Ramos (cell line): ENCODE results near the gene NRAP.

ENCODE experiments used
- in situ Hi-C: fragments of 300-500 bp; cut with MboI; formaldehyde crosslinking; loops from one replicate; pipeline ENCODE4 v1.14.3; 2022; ENCODE audit warnings: low sequenced_read_pairs; ENCODE audit not compliant: unreplicated experiment

Gene NRAP

DNA sequence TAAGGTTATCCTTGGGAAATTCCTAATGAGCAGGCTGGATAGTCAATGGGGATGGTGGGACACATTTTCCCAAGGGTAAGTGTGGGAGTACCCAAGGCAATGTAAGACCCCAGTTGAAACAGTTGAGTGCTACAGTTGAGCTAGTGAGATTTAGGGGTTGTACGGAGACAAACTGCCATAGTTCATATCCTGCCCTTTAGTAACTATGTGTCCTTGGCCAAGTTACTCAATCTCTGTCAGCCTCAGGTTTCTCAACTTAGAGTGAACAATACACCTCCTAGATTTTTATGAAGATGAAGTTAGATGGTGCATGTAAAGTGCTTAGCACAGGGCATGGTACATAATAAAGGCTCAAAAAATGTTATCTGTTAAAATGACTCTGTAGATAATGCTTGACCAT lies 90.5 kb downstream of the NRAP start:
- in situ Hi-C loops = no loop called here

DNA sequence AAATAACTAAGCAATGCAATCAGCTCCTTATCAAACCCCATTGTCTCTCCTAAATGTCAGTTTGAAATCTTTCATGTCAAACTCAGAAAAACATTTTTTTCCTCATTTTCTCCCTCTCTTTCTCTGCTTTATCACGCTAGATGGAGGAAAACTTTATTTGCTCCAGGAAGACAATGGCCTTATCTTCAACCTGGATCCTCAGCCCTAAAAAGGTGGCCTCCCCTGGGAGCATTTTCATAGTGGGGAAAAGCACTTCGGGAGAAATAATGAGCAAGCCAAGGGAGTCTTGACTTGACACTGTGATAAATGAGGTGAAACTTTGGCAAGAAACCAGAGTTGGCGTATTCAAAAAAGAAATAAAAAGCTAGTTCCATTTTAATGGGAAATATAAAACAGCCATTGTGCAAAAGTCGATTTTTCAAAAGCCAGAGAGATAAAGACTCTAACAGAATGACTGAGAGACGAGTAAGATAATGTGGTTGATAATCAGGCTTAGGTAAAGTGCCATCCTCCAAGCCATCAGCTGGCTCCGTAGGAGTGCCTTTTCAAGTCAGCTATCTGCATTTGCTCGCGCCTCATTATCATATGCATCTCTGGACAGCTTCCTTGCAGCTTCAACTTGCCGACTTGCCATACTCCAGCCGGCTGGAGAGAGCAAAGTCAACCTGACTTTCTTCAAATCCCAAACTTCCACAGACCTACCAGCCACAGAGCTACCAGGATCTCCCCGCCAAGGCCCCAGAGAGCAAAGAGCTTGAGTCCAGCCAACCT lies 91.1 kb downstream of the NRAP start:
- in situ Hi-C loops = no loop called here

DNA sequence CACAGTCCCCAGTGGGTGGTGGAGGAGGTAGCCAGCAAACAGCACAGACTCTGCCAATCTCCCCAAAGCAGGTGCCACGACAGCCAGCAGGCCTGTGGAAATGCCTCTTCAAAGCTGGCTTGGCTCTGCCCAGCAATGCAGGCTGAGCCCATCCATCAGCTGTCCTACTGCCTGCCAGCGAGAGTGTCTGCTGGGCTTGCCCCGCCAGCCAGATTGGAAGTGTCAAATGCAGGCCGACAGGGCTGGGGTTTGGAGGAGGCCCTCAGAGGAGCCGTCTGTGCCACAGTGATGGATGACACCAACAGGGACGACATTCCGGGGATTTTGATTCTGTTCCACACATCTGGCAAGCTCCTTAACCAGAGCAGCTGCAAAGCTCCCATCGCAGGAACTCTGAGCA lies 94.3 kb downstream of the NRAP start:
- in situ Hi-C loops = no loop called here

DNA sequence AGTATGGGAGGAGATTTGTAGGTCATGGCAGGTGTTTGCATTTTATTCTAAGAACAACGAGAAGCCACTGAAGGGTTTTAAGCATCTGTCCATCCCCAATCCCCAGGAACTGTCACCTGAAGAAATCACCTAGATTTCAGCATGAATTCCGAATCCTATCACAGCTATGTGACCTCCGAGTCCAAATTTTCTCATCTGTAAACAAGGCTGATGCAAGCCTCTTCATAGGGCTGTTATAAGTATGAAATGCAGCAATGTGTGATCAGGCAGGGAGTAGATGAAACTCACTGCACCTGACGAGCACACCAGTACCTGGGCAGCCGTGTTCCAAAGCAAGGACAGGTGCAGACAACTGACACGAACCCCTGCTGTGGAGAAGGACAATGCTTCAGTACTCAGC lies 97.0 kb downstream of the NRAP start:
- in situ Hi-C loops = no loop called here

DNA sequence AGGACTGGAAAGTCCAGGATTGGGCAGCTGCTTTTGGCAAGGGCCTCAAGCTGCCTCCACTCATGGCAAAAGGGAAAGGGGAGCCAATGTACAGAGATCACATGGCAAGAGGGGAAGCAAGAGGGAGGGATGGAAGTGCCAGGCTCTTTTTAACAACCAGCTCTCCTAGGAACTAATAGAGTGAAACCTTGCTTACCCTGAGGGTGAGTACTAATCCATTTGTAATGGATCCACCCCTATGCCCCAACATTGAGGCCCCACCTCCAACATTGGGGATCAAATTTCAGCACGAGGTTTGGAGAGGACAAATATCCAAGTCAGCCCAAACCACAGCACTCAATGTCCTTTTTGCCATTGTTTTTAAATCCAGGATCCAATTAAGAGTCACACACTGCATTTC lies 98.5 kb downstream of the NRAP start:
- in situ Hi-C loops = no loop called here

DNA sequence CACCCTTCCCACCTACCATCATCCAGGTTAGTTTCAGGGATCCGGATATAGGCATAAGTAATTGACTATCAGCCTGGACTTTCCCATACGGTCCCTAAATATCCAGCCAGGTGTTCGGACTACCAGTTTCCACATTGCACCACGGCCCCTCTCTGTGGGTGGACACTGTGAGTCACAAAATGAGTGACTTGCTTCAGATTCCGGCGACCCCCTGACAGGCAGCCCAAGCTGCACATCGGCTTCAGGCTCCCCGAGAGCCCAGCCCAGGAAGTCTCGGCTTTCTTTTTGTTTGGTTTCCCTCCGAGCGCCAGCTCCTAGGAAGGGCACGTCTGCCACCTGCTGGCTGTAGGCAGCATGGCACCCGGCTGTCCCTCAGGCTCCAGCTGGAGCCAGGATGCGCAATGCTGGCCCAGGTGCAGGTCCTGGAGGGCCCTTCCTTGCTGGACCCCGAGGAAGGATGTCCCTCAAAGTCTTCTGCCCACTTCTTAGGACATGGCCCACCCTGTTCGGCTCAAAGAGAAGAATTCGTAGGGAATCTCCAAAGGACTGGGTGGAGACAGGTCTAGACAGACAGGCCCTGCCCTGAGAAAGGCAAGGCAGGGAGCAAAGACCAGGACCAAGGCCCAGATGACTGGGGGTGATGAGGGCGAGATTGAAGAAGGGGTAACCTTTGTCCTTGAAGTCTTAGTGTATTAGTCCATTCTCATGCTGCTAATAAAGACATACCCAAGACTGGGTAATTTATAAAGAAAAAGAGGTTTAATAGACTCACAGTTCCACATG lies 100.3 kb downstream of the NRAP start:
- in situ Hi-C loops = no loop called here

DNA sequence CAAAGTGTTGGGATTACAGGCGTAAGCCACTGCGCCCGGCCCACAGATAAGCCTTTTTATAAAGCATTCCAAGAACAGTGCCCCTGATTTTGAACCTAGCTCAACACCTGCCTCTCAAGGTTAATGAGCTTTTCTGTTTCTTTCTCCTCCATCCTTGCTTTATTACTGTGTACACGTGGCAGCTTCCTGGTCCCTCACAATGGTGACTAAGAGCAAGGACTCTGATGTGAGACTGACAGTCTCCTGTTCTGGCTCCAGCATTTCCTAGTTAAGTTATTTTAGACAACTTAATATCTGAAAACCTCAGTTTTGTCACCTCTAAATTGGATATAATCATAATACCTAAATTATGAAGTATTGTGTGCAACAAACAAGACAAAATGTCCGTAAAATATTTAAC lies 101.1 kb downstream of the NRAP start:
- in situ Hi-C loops = no loop called here

DNA sequence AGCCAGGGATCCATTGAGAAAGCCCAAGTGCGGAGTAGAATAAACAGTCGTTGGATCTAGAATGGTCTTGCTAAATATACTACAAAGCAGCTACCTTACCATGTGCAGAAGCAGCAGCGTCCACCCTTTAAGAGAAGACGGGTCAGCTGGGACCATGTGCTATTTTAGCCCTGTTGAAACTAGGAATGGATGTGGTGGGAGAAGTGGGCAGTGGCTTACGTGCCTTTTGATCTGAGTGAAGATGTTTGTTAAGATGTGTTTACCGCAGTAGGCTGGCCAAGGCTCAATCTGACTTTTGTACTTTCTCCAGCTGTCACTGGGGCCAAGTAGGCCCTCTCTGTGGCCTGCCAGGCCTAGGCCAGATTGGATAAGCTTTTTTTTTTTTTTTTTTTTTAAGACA lies 101.8 kb downstream of the NRAP start:
- in situ Hi-C loops = no loop called here

DNA sequence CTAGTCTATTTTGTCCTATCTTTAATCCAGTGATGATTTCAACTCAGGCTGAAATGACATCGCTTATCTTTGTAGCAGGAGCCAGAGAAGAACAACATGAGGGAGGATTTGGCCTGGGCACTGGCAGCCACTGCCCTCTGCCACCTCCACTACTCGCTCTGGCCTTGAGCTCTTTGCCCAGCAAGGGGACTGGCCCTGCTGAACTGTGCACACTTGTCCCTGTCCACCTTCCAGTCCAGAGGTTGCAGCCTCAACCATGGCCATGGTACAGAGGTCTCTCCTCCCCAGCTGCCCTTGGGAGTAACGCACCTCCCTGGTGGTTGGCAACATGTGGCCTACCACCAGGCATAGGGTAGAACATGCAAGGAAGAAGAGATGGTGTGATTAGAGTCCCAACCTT lies 102.6 kb downstream of the NRAP start:
- in situ Hi-C loops = no loop called here

DNA sequence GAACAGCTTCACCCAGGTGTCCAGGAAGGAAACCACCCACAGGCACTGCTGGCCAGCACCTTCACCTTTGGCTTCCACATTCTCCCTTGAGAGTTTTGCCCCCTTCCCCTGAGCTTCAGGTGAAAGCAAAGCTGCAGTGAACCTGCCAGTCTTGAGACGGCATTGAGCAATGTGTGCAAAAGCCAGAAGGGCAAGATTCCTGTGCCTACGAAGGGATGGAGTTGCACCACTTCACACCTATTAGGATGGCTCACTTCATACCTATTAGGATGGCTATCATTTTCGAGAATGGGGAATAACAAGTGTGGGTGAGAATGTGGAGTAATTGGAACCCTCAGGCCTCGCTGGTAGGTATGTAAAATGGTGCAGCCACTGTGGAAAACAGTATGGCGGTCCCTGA lies 103.8 kb downstream of the NRAP start:
- in situ Hi-C loops = no loop called here

DNA sequence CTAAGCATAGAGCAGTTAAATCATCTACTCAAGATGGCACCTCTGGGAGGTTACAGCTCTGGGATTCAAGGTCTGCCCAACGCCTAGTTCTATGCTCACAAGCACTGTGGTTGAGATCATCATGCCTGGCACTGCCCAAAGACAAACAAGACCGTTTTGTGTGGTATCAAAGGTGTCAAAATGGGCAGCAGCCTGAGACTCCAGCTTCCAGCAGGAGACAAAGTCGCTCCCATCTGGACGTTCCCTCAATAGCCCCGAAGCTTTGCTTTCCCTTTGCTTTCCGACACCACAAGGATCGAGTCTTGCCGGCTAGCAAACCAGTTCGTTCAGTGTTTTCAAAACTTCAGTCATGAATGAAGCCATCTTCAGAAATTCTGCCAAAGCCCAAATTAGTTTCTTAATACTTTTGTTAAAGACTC lies 105.9 kb downstream of the NRAP start:
- in situ Hi-C loops = no loop called here

DNA sequence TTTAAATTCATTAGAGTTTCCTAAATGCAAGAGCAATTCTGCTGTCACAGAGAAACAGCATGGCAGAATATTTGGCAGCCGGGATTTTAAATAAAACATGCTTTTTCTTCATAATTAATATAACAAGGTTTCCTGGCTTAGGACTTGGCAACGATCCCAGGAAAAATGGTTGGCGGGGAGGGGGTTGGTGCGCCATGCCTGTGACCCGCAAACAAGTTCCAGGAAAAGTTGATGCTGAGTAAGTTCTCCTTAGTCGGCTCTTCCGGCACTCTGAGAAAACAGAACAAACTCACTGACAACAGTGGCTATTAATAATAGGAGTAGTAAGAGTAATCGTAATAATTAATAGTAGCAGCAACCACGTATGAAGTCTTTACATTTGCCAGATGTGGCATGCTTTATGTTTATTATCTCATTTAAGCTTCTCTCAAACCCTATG lies 106.4 kb downstream of the NRAP start:
- in situ Hi-C loops = no loop called here

DNA sequence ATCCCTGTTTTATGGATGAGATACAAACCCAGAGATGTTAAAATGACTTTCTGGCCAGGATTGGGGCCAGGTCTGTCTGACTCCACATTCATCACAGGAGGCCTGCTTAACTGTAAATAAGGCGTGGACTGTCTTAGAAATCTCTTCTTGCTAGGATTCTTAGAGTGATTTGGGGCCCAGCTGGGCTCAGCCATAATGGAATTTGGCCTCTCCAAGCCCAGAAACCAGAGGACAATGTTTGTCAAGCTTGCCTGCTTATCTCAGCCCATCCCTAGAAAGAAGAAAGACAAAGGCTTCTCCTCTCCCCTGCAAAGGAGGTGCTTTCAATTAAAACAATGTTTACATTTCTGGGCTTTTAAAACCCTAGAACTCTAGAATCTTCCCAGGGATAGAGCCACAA lies 108.1 kb downstream of the NRAP start:
- in situ Hi-C loops = no loop called here

DNA sequence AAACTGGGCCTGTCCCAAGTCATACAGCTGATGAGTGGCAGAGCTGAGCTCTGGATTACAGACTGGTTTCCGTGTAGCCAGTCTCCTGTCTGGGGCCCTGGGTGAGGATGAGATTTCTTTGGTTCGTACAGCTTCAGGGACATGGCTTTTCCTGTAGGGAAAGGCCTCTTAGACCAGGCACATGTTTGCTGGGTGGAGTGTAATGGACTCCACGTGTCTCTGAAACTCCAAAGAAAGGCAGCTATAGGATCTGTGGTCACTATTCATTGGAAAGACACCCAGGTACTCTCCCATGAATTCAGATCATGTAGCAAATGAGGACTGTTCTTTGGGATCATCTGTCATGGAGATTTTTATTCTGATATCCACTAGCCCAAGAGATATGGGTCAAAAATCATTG lies 108.6 kb downstream of the NRAP start:
- in situ Hi-C loops = no loop called here

DNA sequence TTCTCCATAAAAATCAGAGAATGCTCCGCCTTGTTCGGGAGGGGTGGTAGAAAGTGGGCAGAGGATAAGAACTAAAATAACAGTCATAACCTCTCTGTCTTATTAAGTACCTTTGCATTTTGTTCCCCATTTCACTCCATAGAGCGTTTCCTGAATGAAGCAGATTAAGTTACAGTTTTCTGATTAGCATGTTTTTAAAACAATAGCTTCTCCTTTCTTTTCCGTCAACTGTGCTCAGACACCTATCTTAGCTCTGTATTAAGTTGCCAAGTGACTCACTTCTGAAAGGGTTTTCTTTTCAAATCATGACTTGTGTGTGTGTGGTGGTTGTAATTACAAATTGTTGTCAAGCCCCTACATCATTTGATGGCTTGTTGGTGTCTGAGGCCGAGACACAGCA lies 109.6 kb downstream of the NRAP start:
- in situ Hi-C loops = no loop called here

DNA sequence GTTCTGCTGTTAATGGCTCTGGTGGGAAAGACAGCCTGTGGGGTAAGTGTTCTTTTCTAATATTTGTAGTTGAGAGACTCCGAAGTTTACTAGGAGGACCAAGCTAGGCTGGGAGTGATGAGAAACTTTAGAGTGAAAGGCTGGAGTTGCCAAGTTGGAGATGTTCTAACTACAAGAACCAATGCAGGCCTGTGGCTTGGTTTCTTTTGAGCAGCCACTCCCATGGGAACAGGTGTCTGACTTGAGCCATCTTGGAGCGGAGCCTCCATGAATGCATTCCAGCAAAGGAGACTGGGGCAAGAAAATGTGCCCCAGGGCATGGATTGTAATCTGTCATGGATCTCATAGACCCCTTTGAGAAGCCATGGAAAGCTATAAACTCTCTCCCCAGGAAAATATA lies 110.7 kb downstream of the NRAP start:
- in situ Hi-C loops = no loop called here

DNA sequence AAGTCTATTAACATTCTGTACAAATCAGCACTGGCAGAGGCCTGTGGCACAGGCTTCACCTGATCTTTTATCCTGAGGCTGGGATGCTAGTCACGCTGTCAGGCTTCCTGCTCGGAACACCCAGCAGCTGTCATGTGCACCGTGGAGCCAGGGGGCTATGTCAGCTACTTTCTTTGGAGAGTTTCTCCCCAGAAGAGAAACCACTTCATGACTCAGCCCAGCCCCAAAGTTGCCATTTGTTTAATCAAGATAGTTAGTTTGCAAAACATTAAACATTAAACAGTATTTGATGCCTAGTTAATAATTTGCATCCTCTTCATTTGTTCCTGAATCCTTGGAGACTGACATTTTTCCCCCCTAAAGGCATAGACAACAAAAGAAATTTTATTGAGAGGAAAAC lies 111.1 kb downstream of the NRAP start, which contains the start of gene HABP2:
TSS of gene HABP2 (plus strand) at position 353 of the 400 bp plus-strand sequence. CDS start 69 bp downstream, outside the sequence.
- in situ Hi-C loops = no loop called here

DNA sequence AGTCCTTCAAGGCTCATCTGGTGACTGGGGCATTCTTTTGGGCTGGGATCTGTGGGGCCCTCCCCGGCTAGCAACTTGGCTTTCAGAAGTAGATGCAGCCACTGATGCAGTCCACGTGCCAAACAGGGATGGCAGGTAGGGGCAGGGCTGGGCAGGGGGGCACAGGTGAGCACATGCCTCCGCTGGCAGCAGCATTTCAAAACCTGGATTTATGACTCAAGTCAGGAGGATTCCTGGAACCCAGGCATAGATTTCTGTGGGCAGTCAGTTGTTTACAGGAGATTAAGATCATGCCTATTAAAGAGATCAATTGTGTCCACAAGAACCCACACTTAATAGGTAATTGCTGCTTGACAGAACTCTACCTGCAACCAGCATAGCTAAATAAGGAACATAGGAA lies 111.8 kb downstream of the NRAP start:
- in situ Hi-C loops = no loop called here

DNA sequence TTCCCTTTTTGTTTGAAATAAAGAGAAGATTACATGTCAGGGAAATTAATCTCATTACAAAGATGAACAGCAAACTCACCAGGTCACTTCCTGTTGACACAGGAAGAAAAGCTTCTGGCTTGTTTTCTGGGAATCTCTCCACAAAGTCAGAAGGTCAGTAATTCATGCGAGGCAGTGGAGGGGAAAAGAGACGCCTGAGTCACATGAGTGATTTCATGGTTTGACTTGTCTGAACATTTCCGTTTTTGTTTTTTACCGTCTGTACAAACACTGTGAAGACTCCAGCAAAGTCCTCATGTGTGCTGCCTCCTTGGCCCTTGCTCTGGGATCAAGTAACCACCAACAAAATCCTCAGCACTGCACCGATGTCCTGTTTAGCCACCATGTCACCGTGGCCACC lies 113.5 kb downstream of the NRAP start:
- in situ Hi-C loops = no loop called here

DNA sequence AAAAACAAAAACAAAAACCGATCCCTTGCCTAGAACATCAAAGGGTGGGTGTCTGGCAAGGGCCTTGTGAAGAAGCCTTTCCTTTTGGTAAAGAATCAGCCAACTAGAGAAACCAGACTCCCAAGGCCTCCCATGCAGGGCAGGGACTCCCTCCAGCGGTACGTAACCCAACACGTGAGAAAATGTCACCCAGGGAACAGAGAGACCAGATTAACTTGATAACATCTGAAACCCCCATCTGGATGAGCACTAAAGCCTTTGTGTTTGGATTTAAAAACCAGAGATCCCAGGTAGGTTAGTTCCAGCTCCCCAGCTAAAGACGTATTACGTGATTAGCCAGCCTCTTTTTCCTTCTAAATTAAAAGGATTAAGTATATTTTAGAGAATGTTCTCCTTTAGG lies 114.0 kb downstream of the NRAP start:
- in situ Hi-C loops = no loop called here

DNA sequence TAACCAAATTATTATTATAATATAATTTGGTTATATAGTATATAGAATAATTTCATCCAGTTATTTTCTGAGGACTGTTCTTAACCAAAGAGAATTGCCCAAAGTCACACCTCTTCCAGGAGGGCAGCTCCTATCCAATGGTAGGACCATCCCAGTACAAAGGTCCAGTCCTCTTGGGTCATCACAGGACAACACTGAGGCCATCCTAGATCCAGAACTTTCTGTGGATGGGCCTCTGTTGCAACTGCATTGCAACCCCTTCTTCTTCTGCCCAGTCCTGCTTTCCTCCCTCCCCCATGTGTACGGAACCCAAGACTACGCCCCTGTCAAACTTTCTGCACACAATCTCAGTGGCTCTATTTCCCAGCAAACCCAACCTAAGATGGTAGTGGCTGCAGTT lies 116.4 kb downstream of the NRAP start:
- in situ Hi-C loops = no loop called here

DNA sequence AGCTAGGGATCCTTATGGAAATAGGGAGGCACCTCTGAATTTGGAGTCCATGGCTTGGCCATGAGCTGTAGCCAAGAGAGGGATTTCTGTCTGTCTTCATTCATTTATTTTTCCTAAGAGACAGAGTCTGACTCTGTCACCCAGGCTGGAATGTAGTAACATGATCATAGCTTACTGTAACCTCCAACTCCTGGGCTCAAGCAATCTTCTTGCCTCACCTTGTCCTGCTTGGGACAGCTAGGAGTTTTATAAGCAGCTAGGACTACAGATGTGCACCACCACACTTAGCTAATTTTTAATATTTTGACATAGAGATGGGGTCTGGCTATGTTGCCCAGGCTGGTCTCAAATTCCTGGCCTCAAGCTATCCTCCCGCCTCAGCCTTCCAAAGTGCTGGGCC lies 119.4 kb downstream of the NRAP start:
- in situ Hi-C loops = no loop called here
